NOMO-1 treated with DMSO at 0.1 percent for 48 hours (cell line): ENCODE measurements around the gene FOXK1.
A peak's percentile ranks its signal among the peaks of the same experiment; 100 is the strongest.
"Not testable (repeated sequence)": the region's sequence is repeated elsewhere in the genome, so short reads cannot be mapped to it uniquely, and the experiment has no call there.

Experiments used
- DNase-seq: peaks from one replicate; lab custom pipeline; 2025; ENCODE audit not compliant: unreplicated experiment; lab: John Stamatoyannopoulos, UW

Gene FOXK1

GRCh38 chr7:4665661-4666060, 16.4 kb upstream of the FOXK1 start:
- DNase-seq, result peak; percentile 36

DNA sequence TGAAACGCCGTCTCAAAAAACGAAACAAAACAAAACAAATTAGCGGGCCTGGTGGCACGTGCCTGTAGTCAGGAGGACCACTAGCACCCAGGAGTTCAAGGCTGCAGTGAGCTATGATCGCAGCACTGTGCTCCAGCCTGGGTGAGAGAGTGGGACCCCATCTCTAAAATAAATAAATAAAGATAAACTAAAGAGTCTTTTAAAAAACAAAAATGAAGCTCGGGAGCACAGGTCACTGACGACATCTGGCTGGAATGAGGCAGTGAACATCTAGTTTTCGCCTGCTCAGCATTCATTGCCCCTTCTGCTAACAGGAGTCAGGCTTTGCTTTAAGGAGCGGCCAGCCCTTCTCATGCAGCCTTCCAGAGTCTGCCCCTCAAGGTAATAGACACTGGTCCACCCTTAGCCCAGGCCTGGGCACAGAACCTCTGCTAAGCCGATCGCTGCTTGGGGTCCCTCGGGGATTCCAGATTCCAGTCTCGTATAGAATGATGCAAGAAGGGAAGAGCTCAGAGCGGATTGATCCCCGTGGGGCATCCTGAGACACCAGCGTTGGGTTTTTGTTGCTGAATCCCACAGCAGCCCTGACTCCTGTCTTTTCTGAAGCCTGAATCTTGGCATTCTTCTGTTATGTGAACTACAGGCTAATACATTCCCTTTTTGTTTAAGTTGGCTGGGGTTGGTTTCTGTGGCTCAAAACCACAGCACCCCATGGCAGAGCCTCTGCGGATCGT, 14.2 kb upstream of the FOXK1 start:
- DNase-seq, result no peak

GRCh38 chr7:4668510-4668847, 13.6 kb upstream of the FOXK1 start:
- no peak for DNase-seq

DNA sequence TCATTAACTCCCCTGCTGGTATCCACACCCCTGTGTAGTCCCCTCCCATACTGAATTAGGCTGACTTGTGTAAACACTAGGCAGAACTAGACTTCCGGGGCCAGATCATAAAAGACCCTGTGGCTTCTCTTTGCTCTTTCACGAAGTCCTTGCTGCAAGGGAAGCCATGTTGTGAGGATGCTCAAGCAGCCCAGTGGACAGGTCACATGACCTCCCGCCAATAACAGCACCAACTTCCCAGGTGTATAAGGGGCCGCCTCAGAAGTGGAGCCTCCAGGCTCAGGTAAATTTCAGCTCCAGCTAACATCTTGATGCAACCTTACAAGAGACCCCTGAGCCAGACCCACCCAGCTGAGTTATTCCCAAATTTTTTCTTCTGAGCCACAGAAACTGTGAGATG, 11.3 kb upstream of the FOXK1 start:
- no peak for DNase-seq

DNA sequence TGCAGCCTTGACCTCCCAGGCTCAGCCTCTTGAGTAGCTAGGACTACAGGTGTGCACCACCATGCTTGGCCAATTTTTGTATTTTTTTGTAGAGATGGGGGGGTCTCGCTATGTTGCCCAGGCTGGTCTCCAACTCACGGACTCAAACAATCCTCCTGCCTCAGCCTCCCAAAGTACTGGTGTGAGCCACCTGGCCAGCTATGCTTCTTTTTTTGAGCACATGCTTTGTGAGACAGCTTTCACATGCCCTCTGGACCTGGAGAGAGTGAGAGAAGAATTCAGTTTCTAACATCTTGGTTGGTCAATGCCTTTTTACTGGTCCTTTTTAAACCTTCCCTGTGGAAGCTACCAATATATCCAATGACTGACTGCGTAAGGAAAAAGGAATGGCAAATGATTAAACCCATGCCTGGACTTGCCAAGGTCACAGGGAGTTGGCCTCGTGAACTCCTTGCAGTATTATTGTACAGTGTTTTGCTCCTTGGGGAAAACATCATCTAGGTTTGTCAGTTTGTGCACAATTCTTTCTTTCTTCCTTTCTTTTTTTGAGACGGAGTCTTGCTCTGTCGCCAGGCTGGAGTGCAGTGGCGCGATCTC, 6.2 kb upstream of the FOXK1 start:
- DNase-seq, result no peak

DNA sequence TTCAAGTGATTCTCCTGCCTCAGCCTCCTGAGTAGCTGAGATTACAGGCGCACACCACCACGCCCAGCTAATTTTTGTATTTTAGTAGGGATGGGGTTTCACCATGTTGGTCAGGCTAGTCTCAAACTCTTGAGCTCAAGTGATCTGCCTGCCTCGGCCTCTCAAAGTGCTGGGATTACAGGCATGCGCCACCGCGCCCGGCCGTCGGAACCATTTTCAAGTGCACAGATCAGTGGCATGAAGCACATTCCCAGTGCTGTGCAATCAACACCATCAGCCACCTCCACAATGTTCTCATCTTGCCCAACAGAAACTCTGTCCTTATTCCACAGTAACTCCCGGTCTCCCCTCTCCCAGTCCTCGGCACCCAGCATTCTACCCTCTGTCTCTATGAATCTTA, 4.6 kb upstream of the FOXK1 start:
- DNase-seq, result not testable (repeated sequence)

DNA sequence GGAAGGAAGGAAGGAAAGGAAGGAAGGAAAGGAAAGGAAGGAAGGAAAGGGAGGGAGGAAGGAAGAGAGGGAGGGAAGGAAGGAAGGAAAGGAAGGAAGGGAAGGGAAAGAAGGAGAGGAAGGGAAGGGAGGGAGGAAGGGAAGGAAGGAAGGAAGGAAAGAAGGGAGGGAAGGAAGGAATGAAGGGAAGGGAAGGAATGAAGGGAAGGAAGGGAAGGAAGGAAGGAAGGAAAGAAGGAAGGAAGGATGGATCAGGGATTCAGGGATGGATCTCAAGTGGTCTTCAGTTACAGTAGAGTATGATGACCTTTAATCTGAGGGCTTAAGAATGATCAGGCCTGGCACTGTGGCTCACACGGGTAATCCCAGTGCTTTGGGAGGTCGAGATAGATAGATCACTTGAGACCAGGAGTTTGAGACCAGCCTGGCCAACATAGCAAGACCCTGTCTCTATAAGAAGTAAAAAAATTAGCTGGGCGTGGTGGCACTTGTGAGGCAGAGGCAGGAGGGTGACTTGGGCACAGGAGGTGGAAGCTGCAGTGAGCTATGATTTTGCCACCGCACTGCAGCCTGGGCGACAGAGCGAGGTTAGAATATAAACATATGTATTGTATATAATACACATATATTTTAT, 760 bp upstream of the FOXK1 start:
- no peak for DNase-seq

- DNase-seq, result no peak
Measured at GRCh38 chr7:4682621-4683042, 537 bp downstream of the FOXK1 start.

- no peak for DNase-seq
Measured at GRCh38 chr7:4683043-4683883, 1.2 kb downstream of the FOXK1 start.

- DNase-seq, result peak; percentile 41
Measured at GRCh38 chr7:4683884-4684565, 1.9 kb downstream of the FOXK1 start.

DNA sequence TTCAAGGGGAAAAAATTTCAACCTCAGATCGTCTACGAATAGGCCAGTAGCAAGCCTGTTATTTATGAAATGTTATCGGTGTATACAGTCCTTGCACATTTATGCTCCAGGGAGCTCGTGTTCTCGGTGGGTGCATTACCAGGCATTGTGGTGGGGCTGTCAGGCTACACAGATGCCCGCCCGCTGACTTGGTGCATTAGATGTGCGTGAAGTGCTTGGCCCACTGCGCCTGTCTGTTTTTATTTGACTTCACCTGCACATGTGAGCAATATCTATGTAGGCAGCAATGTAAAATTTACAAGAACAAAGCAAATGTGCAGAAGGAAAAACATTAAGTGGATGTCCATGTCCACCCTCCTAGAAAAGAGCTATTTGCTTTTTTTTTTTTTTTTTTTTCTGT, 2.8 kb downstream of the FOXK1 start:
- no peak for DNase-seq

GRCh38 chr7:4685676-4686075, 3.6 kb downstream of the FOXK1 start:
- not testable (repeated sequence) for DNase-seq

- no peak for DNase-seq
Measured at GRCh38 chr7:4687956-4688355, 5.9 kb downstream of the FOXK1 start.

DNA sequence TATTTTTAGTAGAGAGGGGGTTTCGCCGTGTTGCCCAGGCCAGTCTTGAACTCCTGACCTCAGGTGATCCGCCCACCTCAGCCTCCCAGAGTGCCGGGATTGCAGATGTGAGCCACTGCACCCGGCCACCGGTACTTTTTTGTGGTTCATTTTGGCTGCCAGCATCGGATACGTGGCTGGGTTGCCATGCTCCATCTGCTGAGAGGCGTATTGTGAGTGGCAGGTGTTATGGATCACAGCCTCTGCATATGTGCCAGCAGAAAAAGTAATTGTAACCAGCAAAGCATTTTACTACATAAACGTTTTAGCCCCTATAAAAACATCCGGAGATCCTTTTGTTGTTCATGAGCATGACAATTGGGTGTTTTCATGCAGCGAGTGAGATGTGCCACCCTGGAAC, 7.1 kb downstream of the FOXK1 start:
- no peak for DNase-seq

DNA sequence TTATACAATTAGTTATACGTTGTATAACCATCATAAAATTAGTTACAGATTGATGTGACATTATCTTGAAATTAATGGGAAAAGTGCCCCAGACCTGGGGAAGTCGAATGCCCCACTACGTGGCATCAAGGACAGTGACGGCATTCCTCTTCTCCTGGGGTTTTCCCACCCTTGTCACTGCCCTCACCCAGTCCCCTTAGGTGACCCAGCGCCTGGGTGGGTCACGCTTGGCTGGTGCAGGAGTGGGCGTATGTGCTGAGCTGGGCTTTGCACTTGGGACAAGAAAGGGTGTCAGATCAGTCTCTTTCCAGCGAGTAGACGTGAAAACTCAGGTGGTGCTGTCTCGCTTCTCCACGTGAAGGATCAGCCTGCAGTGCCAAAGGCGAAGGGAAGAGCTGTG, 7.6 kb downstream of the FOXK1 start:
- DNase-seq, result no peak

DNA sequence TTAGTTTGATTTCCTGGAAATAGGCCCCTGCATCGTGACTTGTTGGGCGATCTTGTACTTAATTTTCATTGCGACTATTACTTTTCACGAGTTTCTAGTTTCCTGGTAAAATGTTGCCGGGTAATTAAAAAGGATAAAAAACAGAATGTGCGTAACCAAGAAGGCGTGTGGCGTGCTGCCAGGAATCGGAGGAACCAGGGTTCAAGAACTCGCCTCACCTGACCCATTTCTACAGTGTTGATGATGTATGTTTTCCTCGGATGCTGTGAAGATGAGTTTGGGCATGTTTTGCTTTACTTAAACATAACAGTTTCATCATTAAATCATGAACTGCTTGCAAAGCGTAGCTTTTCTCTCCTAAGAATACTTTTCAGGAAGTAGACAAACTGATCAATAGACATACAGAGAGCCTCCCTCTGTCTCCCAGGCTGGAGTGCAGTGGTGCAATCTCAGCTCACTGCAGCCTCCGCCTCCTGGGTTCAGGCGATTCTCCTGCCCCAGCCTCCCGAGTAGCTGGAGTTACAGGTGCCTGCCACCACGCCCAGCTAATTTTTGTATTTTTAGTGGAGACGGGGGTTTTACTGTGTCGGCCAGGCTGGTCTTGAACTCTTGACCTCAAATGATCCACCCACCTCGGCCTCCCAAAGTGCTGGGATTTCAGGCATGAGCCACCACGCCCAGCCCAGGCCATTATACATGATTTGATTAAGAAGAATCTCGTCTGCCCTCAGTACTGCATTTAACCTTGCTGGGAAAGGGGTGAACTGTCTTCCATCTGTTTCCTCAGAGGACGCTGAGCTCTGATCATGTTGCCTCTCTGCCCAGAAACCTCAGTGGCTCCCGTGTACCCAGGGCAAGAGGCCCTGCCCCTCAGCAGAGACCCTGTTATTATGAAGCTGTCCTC, 9.1 kb downstream of the FOXK1 start:
- DNase-seq, result peak; percentile 9

GRCh38 chr7:4692055-4692454, 10.0 kb downstream of the FOXK1 start:
- DNase-seq, result no peak

DNA sequence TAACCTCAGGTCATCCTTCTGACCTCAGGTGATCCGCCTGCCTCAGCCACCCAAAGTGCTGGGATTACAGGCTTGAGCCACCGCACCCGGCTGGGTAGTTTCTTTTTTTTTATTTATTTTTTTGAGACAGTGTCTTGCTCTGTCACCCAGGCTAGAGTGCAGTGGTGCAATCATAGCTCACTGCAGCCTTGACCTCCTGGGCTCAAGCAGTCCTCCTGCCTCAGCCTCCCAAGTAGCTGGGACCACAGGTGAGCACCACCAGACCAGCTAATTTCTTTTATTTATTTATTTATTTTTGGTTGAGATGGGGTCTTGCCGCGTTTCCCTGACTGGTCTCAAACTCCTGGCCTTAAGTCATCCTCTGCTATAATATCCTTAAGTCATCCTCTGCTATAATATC, 10.5 kb downstream of the FOXK1 start:
- DNase-seq, result not testable (repeated sequence)

DNA sequence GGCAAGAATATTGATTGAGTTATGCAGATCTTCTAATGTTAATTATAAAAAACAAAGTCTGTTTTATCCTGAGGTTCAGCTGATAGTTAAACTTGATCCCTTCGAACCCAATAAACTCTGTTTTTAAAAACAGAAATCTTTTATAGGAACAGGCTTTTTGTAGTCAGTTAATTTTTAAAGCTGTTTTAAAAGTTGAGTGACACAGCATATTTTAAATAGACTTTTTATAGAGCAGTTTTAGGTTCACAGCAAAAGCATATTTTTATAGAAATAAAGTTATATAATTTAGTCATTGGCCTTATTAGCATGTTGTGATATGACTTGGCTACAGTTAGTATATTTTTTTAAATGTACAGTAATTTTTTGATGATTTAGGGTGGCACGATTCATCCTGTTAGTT, 11.1 kb downstream of the FOXK1 start:
- no peak for DNase-seq

DNA sequence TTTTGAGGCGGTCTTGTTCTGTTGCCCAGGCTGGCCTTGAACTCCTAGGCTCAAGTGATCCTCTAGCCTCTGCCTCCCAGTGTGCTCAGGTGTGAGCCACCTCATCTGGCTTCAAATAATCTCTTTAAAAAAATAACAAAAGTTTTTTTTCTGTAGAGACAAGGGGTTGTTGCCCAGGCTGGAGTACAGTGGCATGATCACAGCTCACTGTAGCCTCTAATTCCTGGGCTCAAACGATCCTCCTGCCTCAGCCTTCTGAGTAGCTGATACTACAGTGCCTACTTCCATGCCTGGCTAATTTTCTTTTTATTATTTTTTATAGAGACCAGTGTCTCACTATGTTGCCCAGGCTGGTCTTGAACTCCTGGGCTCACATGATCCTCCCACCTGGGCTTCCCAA, 11.7 kb downstream of the FOXK1 start:
- DNase-seq, result no peak
